ENCODE results near the gene ALKAL2. TPM values are rescaled to one million over a fixed set of nuclear protein-coding genes. Genes with fewer than 3 reads are reported as not detected.
"Not testable (repeated sequence)": the region's sequence is repeated elsewhere in the genome, so short reads cannot be mapped to it uniquely, and the experiment has no call there.

The ALKAL2 gene, protein sequence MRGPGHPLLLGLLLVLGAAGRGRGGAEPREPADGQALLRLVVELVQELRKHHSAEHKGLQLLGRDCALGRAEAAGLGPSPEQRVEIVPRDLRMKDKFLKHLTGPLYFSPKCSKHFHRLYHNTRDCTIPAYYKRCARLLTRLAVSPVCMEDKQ
- polyA plus RNA-seq (2013, experiment 1 of 2) = 0.66 TPM
- polyA plus RNA-seq (2013, experiment 2 of 2) = 1.0 TPM

DNA sequence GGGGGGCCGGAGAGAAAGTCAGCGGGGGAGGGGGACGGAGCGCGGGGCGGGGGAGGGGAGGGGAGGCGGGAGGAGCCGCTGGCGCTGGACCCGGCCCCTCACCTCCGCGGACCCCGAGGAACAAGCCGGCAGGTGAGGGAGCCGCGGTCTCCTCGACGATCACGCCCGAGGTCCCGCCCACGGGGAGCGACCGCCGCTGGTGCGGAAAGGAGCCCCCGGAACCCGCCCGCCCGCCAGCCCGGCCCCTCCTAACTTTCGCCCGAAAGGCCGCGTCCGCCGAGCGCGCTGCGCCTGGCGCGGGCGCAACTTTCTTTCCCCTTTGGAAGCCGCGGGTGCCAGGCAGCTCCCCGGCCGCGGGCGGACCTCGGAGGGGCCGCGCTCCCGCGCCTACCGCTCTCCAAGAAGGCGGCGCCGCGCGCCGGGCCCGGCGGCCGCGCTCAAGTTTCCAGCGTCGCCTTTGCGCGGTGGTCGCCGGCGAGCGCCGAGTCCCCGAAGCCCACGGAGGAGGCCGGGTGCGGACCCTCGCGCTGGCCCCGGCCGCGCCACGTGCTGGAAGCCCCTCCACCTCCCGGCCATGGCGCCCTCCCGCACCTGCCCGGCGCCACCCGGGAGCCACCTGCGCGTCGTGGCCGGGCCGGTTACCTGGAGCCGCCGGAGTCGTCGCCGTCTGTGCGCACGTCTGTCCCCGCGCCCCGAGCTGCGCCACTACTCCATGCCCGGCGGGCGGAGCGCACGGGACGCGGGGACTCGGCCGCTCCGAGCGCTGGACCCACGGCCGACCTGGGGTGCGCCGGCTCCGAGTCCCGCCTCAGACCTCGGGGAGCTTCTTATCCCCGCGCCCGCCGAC, at the start of gene ALKAL2:
Gene ALKAL2, minus strand, starts transcription at position 181 of the 847 bp plus-strand sequence. CDS start 256 bp downstream, outside the sequence.
- Histone ChIP-seq H3K27ac (ENCODE audit: low read depth, low read length, severe bottlenecking) (no peak within 1 kb of the TSS), H3K9me3 (ENCODE audit: control insufficient read depth, low read length) (no peaks in the 10 kb centered on the region), H3K4me1 (ENCODE audit: control insufficient read depth, insufficient read depth, low read length, poor library complexity, severe bottlenecking) (peaks cover 17% of the 10 kb centered on the region), H3K36me3 (ENCODE audit: control insufficient read depth, insufficient read depth, low read length) (no peaks in the 10 kb centered on the region), H3K4me3 (ENCODE audit: extremely low read depth, insufficient read depth, low read length, poor library complexity, severe bottlenecking) (peak within 1 kb of the TSS; percentile 25)
- 0 to 1% methylated on average over 95 to 102 of the region's 128 CpGs for WGBS, 2 experiments (ENCODE audit: insufficient coverage in 2 of 2)

DNA sequence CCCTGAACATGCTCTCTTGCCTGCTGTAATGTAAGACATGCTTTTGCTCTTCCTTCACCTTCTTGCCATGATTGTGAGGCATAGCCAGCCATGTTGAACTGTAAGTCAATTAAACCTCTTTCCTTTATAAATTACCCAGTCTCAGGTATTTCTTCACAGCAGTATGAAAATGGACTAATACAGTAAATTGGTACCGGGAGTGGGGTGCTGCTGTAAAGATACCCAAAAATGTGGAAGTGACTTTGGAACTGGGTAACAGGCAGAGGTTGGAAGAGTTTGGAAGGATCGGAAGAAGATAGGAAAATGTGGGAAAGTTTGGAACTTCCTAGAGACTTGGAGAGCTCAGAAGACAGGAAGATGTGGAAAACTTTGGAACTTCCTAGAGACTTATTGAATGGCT, 49.1 kb upstream of the ALKAL2 start:
- peaks cover 22% of the 10 kb centered on the region for H3K9me3 ChIP-seq (ENCODE audit: control insufficient read depth, low read length)
- H3K4me1 ChIP-seq (ENCODE audit: control insufficient read depth, insufficient read depth, low read length, poor library complexity, severe bottlenecking); H3K27ac ChIP-seq (ENCODE audit: low read depth, low read length, severe bottlenecking); H3K36me3 ChIP-seq (ENCODE audit: control insufficient read depth, insufficient read depth, low read length); H3K4me3 ChIP-seq (ENCODE audit: extremely low read depth, insufficient read depth, low read length, poor library complexity, severe bottlenecking): not testable (repeated sequence)
- WGBS, 2 experiments (ENCODE audit: insufficient coverage in 2 of 2) = 78 to 86% methylated on average over 2 of the region's 2 CpGs

DNA sequence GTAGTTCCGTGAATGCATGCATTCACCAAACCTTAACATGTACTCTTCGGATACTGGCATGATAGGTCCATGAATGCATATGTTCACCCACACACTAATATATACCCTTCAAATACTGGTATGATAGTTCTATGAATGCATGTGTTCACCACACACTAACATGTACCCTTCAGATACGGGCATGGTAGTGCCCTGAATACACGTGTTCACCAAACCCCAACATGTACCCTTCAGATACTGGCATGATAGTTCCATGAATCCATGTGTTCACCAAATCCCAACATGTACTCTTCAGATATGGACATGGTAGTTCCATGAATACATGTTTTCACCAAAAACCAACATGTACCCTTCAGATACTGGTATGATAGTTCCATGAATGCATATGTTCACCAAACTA, 48.5 kb upstream of the ALKAL2 start:
- Histone ChIP-seq H3K9me3 (ENCODE audit: control insufficient read depth, low read length) (peaks cover 22% of the 10 kb centered on the region), H3K4me1 (ENCODE audit: control insufficient read depth, insufficient read depth, low read length, poor library complexity, severe bottlenecking) (no peaks in the 10 kb centered on the region), H3K4me3 (ENCODE audit: extremely low read depth, insufficient read depth, low read length, poor library complexity, severe bottlenecking) (no peak overlapping the region), H3K27ac (ENCODE audit: low read depth, low read length, severe bottlenecking) (no peak overlapping the region), H3K36me3 (ENCODE audit: control insufficient read depth, insufficient read depth, low read length) (no peaks in the 10 kb centered on the region)
- WGBS, 2 experiments (ENCODE audit: insufficient coverage in 2 of 2) = 70 to 88% methylated on average over 2 of the region's 4 CpGs

GRCh38 chr2:332592-332991, 44.7 kb upstream of the ALKAL2 start:
- Histone ChIP-seq H3K9me3 (ENCODE audit: control insufficient read depth, low read length) (peaks cover 20% of the 10 kb centered on the region), H3K4me1 (ENCODE audit: control insufficient read depth, insufficient read depth, low read length, poor library complexity, severe bottlenecking) (no peaks in the 10 kb centered on the region), H3K4me3 (ENCODE audit: extremely low read depth, insufficient read depth, low read length, poor library complexity, severe bottlenecking) (no peak overlapping the region), H3K36me3 (ENCODE audit: control insufficient read depth, insufficient read depth, low read length) (no peaks in the 10 kb centered on the region), H3K27ac (ENCODE audit: low read depth, low read length, severe bottlenecking) (no peak overlapping the region)
- WGBS, 2 experiments (ENCODE audit: insufficient coverage in 2 of 2) = 80% methylated on average over 1 of the region's 3 CpGs; no CpG with 5 or more reads in 1 of the 2 experiments

DNA sequence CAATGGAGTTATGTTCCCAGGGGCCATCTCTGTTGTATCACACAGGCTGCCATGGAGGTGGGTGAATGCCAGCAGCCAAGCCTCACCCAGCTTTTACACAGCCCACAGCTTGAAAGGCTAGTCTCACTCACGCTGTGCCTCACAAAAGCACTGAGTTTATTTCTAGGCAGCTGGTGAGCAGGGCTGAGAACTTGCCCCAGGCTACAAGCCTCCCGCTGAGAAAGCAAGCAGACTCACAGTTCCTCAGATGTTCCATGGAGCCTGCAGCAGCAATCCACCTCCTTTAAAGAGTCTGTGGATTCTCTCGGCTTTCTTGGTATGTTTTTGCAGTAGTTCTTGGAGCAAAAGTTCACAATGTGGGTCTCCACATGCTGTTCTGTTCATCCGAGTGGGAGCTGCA, 40.9 kb upstream of the ALKAL2 start:
- Histone ChIP-seq H3K9me3 (ENCODE audit: control insufficient read depth, low read length) (no peaks in the 10 kb centered on the region), H3K36me3 (ENCODE audit: control insufficient read depth, insufficient read depth, low read length) (no peaks in the 10 kb centered on the region), H3K27ac (ENCODE audit: low read depth, low read length, severe bottlenecking) (no peak overlapping the region), H3K4me1 (ENCODE audit: control insufficient read depth, insufficient read depth, low read length, poor library complexity, severe bottlenecking) (no peaks in the 10 kb centered on the region), H3K4me3 (ENCODE audit: extremely low read depth, insufficient read depth, low read length, poor library complexity, severe bottlenecking) (no peak overlapping the region)
- 88 to 97% methylated on average over 1 to 4 of the region's 4 CpGs for WGBS, 2 experiments (ENCODE audit: insufficient coverage in 2 of 2)

DNA sequence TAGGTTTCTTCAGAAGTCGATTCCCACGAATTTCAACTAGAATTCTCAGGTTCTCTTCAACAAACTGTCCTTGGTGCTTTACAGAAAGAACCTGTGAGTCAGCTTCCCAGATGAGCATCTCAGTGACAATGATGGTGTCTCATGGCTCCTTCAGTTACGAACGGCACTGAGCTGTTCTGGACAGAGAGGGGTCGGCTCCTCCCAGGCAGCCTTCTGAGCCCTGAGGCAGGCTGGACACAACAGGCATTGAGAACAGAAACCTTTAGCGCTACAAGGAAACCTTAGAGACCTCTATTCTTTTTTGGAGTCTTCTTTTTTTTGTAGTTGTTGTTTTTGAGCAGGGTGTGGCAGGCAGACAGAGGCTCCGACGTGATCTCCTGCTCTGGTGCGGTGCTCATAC, 35.1 kb upstream of the ALKAL2 start:
- H3K4me3 ChIP-seq (ENCODE audit: extremely low read depth, insufficient read depth, low read length, poor library complexity, severe bottlenecking) = no peak overlapping the region
- H3K4me1 ChIP-seq (ENCODE audit: control insufficient read depth, insufficient read depth, low read length, poor library complexity, severe bottlenecking) = peaks cover 4% of the 10 kb centered on the region
- no peak overlapping the region for H3K27ac ChIP-seq (ENCODE audit: low read depth, low read length, severe bottlenecking)
- WGBS, 2 experiments (ENCODE audit: insufficient coverage in 2 of 2) = 81 to 90% methylated on average over 5 to 6 of the region's 9 CpGs
- H3K9me3 ChIP-seq (ENCODE audit: control insufficient read depth, low read length) = no peaks in the 10 kb centered on the region
- H3K36me3 ChIP-seq (ENCODE audit: control insufficient read depth, insufficient read depth, low read length) = no peaks in the 10 kb centered on the region

GRCh38 chr2:322326-322725, 34.4 kb upstream of the ALKAL2 start:
- 89 to 91% methylated on average over 5 to 7 of the region's 10 CpGs for WGBS, 2 experiments (ENCODE audit: insufficient coverage in 2 of 2)
- H3K27ac ChIP-seq (ENCODE audit: low read depth, low read length, severe bottlenecking) = no peak overlapping the region

GRCh38 chr2:320561-320960, 32.7 kb upstream of the ALKAL2 start:
- WGBS, 2 experiments (ENCODE audit: insufficient coverage in 2 of 2) = 93 to 100% methylated on average over 3 of the region's 4 CpGs
- H3K4me3 ChIP-seq (ENCODE audit: extremely low read depth, insufficient read depth, low read length, poor library complexity, severe bottlenecking) = no peak overlapping the region
- H3K27ac ChIP-seq (ENCODE audit: low read depth, low read length, severe bottlenecking) = no peak overlapping the region
- no peaks in the 10 kb centered on the region for H3K36me3 ChIP-seq (ENCODE audit: control insufficient read depth, insufficient read depth, low read length)
- H3K4me1 ChIP-seq (ENCODE audit: control insufficient read depth, insufficient read depth, low read length, poor library complexity, severe bottlenecking) = peaks cover 12% of the 10 kb centered on the region
- no peaks in the 10 kb centered on the region for H3K9me3 ChIP-seq (ENCODE audit: control insufficient read depth, low read length)

More at GRCh38 chr2:322326-322725, 34.4 kb upstream of the ALKAL2 start:
- Histone ChIP-seq H3K9me3 (ENCODE audit: control insufficient read depth, low read length) (no peaks in the 10 kb centered on the region), H3K36me3 (ENCODE audit: control insufficient read depth, insufficient read depth, low read length) (no peaks in the 10 kb centered on the region), H3K4me3 (ENCODE audit: extremely low read depth, insufficient read depth, low read length, poor library complexity, severe bottlenecking) (no peak overlapping the region), H3K4me1 (ENCODE audit: control insufficient read depth, insufficient read depth, low read length, poor library complexity, severe bottlenecking) (peaks cover 8% of the 10 kb centered on the region)

- Histone ChIP-seq H3K4me3 (ENCODE audit: extremely low read depth, insufficient read depth, low read length, poor library complexity, severe bottlenecking) (no peak overlapping the region), H3K4me1 (ENCODE audit: control insufficient read depth, insufficient read depth, low read length, poor library complexity, severe bottlenecking) (peaks cover 12% of the 10 kb centered on the region), H3K36me3 (ENCODE audit: control insufficient read depth, insufficient read depth, low read length) (no peaks in the 10 kb centered on the region), H3K27ac (ENCODE audit: low read depth, low read length, severe bottlenecking) (no peak overlapping the region), H3K9me3 (ENCODE audit: control insufficient read depth, low read length) (no peaks in the 10 kb centered on the region)
- WGBS, 2 experiments (ENCODE audit: insufficient coverage in 2 of 2) = 91 to 95% methylated on average over 18 to 29 of the region's 34 CpGs
Measured at GRCh38 chr2:319059-319600, 31.2 kb upstream of the ALKAL2 start.

DNA sequence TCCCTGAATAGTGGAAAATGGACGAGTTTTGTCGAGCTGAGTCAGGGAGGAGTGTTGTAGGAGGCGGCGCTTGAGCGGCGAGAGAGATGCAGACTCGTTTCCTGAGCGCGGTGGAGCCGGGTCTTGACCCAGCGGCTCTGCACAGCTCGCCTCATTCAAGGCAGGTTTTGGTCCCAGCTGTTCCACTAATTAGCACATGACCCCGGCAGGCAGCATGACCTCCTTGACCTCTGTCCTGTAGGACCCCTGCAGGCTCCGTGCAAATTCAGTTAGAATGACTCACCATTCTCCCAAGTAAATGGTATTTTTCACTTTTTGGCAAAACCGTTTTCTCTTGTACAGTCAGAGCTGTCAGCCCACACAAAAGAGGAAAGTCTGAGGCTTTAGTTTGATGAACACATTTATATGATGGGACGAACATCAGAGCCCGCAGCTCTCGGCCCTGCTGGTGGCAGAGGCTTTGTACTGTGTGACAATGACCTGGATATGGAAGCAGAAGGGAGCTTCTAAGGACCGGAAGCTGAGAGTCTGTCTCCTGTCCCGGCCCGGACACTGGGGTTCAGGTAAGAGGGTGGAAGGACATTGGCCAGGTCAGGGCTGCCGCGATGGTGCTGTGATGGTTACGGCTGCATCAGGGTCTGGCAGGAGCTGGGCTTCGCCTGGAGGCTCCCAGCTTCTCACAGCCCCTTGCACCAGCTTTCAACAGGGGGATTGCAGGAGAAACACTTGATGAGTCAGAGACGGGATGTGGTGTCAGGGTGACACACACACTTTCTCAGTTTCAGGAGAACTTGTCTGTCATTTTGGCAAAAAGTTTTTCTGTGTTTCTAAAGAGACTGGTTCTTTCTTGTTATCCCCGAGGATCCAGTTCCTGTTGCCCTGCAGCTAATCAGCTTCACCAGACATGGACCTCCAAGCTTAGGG, 29.9 kb upstream of the ALKAL2 start:
- peak overlapping the region; percentile 93 for H3K27ac ChIP-seq (ENCODE audit: low read depth, low read length, severe bottlenecking)
- 40 to 45% methylated on average over 25 to 26 of the region's 27 CpGs for WGBS, 2 experiments (ENCODE audit: insufficient coverage in 2 of 2)

More for the DNA sequence above, 29.9 kb upstream of the ALKAL2 start:
- no peaks in the 10 kb centered on the region for H3K9me3 ChIP-seq (ENCODE audit: control insufficient read depth, low read length)
- no peak overlapping the region for H3K4me3 ChIP-seq (ENCODE audit: extremely low read depth, insufficient read depth, low read length, poor library complexity, severe bottlenecking)
- no peaks in the 10 kb centered on the region for H3K36me3 ChIP-seq (ENCODE audit: control insufficient read depth, insufficient read depth, low read length)
- H3K4me1 ChIP-seq (ENCODE audit: control insufficient read depth, insufficient read depth, low read length, poor library complexity, severe bottlenecking) = peaks cover 12% of the 10 kb centered on the region

All from mesodermal cell (in vitro differentiated cells).